Mesendoderm (in vitro differentiated cells): ENCODE measurements around the gene TMEM72.

Experiments
- DNase-seq: peaks from one replicate; pipeline ENCODE4 v3.0.0; 2013
- H2AK5ac ChIP-seq: 2 replicates; pipeline ENCODE4 v1.6.1; 2013; ENCODE audit warnings: low read length, inconsistent platforms
- H2BK120ac ChIP-seq: 2 replicates; pipeline ENCODE4 v1.6.1; 2013; ENCODE audit warnings: low read depth, mild to moderate bottlenecking, low read length, moderate library complexity, mixed read lengths
- H2BK15ac ChIP-seq: replicated peaks from 2 replicates; pipeline ENCODE4 v1.6.1; 2013; ENCODE audit warnings: low read depth, mild to moderate bottlenecking, moderate library complexity
- H2BK5ac ChIP-seq: 2 replicates; pipeline ENCODE4 v1.6.1; 2013; ENCODE audit warnings: low read length, inconsistent platforms
- H3K18ac ChIP-seq: 2 replicates; pipeline ENCODE4 v1.6.1; 2013; ENCODE audit warnings: mild to moderate bottlenecking, low read length, mixed read lengths
- H3K23ac ChIP-seq: one replicate; pipeline ENCODE4 v1.6.1; 2013; ENCODE audit warnings: low read length
- H3K27ac ChIP-seq: 2 replicates; pipeline ENCODE4 v1.5.1; 2013; ENCODE audit warnings: low read depth, mild to moderate bottlenecking, inconsistent platforms, low read length, moderate library complexity
- H3K27me3 ChIP-seq: 2 replicates; pipeline ENCODE4 v1.6.1; 2013; ENCODE audit warnings: low read length, control low read depth, mild to moderate bottlenecking, inconsistent platforms; ENCODE audit not compliant: insufficient read depth, poor library complexity
- H3K36me3 ChIP-seq: 2 replicates; pipeline ENCODE4 v1.6.1; 2013; ENCODE audit warnings: low read length, inconsistent platforms; ENCODE audit not compliant: control insufficient read depth, insufficient read depth
- H3K4ac ChIP-seq: one replicate; pipeline ENCODE4 v1.6.1; 2013; ENCODE audit warnings: low read depth, mild to moderate bottlenecking, low read length, moderate library complexity
- H3K4me1 ChIP-seq: 2 replicates; pipeline ENCODE4 v1.6.1; 2013; ENCODE audit warnings: low read depth, low read length, inconsistent platforms; ENCODE audit not compliant: control insufficient read depth
- H3K4me2 ChIP-seq: 2 replicates; pipeline ENCODE4 v1.6.1; 2013; ENCODE audit warnings: low read length
- H3K4me3 ChIP-seq: 2 replicates; pipeline ENCODE4 v1.5.1; 2013; ENCODE audit warnings: mild to moderate bottlenecking, low read length
- H3K56ac ChIP-seq: one replicate; pipeline ENCODE4 v1.6.1; 2013; ENCODE audit warnings: low read length
- H3K79me1 ChIP-seq: 2 replicates; pipeline ENCODE4 v1.6.1; 2013; ENCODE audit warnings: low read length, inconsistent platforms
- H3K79me2 ChIP-seq: 2 replicates; pipeline ENCODE4 v1.6.1; 2013; ENCODE audit warnings: mild to moderate bottlenecking, low read length; ENCODE audit not compliant: control insufficient read depth, insufficient read depth
- H3K9ac ChIP-seq: 2 replicates; pipeline ENCODE4 v1.6.1; 2013; ENCODE audit warnings: low read length, inconsistent platforms
- H4K5ac ChIP-seq: one replicate; pipeline ENCODE4 v1.6.1; 2013; ENCODE audit warnings: low read length
- H4K8ac ChIP-seq: one replicate; pipeline ENCODE4 v1.6.1; 2013; ENCODE audit warnings: low read depth, mild to moderate bottlenecking, control low read depth, low read length, moderate library complexity
- WGBS: extraction: QIAGEN DNeasy Blood & Tissue Kit; methylation state at CpG from one replicate; pipeline ENCODE4 v1.1.7; 2013; ENCODE audit warnings: low lambda C conversion rate, missing lambda C conversion rate; ENCODE audit not compliant: insufficient coverage; ENCODE audit errors: extremely low coverage; 5-methylcytosine and 5-hydroxymethylcytosine counted together

The TMEM72 gene

GRCh38 chr10:44897049-44897448 is 14.1 kb upstream of the TMEM72 start:
- Histone ChIP-seq H2BK5ac (no peak overlapping the region), H3K4me3 (no peak overlapping the region), H3K23ac (no peak overlapping the region), H3K4ac (no peak overlapping the region), H3K4me1 (no peaks in the 10 kb centered on the region), H3K4me2 (no peak overlapping the region), H2BK120ac (no peak overlapping the region), H2BK15ac (no peak overlapping the region), H4K5ac (no peak overlapping the region), H3K18ac (no peak overlapping the region), H4K8ac (no peak overlapping the region), H3K27ac (no peak overlapping the region), H3K27me3 (no peaks in the 10 kb centered on the region), H2AK5ac (no peak overlapping the region), H3K79me1 (no peaks in the 10 kb centered on the region), H3K36me3 (no peaks in the 10 kb centered on the region), H3K56ac (no peak overlapping the region), H3K9ac (no peak overlapping the region), H3K79me2 (no peaks in the 10 kb centered on the region)
- no CpG with 5 or more reads among the region's 7 CpGs for WGBS
- no peak for DNase-seq

DNA sequence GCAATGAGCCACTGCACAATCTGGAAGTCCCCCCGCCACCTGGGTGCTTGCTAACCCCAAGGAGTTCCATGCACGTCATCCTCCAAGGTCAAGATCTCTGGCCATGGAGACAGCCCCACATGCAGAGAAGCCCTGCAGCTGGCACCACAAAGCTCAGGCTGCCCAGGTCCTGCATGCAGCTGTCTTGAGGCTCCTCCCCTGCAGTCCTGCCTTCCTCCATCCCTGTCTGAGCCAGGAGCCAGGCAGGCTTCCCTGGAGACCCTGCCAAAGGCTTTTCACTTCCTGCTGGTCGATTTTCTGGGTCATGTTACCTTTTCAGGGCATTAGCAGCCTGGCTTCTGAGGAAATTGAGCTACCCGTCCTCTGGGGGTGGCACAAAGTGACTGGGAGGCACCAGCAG is 12.5 kb upstream of the TMEM72 start:
- no CpG with 5 or more reads among the region's 4 CpGs for WGBS
- Histone ChIP-seq H3K4ac (no peak overlapping the region), H2BK5ac (no peak overlapping the region), H2BK120ac (no peak overlapping the region), H3K9ac (no peak overlapping the region), H3K18ac (no peak overlapping the region), H3K79me1 (no peaks in the 10 kb centered on the region), H4K8ac (no peak overlapping the region), H3K4me2 (no peak overlapping the region), H3K27ac (no peak overlapping the region), H3K36me3 (no peaks in the 10 kb centered on the region), H2AK5ac (no peak overlapping the region), H3K23ac (no peak overlapping the region), H3K4me3 (no peak overlapping the region), H4K5ac (no peak overlapping the region), H3K4me1 (no peaks in the 10 kb centered on the region), H3K79me2 (no peaks in the 10 kb centered on the region), H3K27me3 (no peaks in the 10 kb centered on the region), H3K56ac (no peak overlapping the region), H2BK15ac (no peak overlapping the region)
- no peak for DNase-seq

DNA sequence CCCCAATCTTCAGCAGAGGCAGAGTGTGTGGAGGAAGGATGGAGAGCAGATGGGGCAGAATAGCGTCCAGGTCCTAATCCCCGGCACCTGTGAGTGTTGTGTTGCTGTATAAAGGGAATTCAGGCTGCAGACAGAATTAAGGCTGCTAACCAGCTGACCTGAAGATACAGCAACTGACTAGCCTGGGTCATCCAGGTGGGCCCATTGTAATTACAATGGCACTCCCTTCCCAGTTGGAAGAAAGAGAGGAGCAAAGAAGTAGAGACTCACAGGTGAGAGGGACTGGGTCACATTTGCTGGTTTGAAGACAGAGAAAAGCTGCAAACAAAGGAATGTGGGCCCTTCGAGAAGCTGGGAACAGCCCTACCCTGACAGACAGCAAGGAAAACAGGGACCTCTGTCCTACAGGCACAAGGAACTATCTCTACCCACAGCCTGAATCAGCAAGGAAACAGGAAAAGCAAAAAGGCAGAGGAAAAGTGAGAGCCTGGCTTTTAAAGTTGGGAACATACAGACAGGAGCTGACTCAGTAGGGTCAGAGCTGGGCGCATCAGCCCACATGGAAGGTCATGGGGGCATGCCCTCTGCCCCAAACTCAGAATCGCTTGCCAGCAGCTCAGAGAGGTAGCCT is 11.6 kb upstream of the TMEM72 start:
- no peak overlapping the region for H2BK15ac ChIP-seq
- no peak overlapping the region for H4K8ac ChIP-seq
- no peak overlapping the region for H3K9ac ChIP-seq
- H3K4ac ChIP-seq = no peak overlapping the region
- H3K18ac ChIP-seq = no peak overlapping the region
- H3K27ac ChIP-seq = no peak overlapping the region
- no peak overlapping the region for H2BK5ac ChIP-seq
- no peak for DNase-seq
- no peak overlapping the region for H2BK120ac ChIP-seq
- H4K5ac ChIP-seq = no peak overlapping the region
- H3K23ac ChIP-seq = no peak overlapping the region
- H3K4me2 ChIP-seq = no peak overlapping the region
- no CpG with 5 or more reads among the region's 5 CpGs for WGBS
- no peaks in the 10 kb centered on the region for H3K27me3 ChIP-seq
- H3K79me2 ChIP-seq = no peaks in the 10 kb centered on the region
- H3K4me3 ChIP-seq = no peak overlapping the region
- no peaks in the 10 kb centered on the region for H3K4me1 ChIP-seq
- H3K36me3 ChIP-seq = no peaks in the 10 kb centered on the region
- H2AK5ac ChIP-seq = no peak overlapping the region
- no peak overlapping the region for H3K56ac ChIP-seq
- H3K79me1 ChIP-seq = no peaks in the 10 kb centered on the region

DNA sequence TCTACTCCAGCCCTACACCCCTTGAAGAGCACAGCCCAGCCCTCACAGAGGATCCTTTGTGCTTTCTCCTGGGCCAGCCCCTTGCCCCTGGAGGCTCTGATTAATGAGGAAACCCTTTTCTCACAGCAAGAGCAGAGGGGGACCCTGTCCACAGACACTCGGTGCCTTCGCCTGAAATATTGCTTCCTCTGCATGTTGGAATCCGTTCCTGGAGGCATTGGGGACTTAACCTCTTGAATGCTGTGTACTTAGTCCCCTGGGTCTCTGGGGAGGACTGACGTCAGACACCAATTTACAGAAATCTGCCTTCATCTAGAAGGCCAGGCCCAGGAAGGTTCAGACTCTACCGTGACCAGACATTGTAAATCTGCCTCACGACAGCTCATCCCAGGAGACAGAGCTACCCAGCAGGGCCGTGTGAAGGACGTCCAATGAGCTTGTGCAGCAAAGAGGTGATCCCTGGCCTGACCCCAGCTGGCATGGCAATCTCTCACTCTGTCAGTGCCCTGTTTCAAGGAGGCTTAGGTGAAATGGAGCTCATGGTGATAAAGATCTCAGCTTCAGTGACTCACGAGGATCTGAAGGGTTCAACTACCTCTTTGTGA is 8.1 kb upstream of the TMEM72 start:
- Histone ChIP-seq H4K5ac (no peak overlapping the region), H2AK5ac (no peak overlapping the region), H3K18ac (no peak overlapping the region), H2BK120ac (no peak overlapping the region), H3K23ac (no peak overlapping the region), H3K4me2 (no peak overlapping the region), H3K9ac (no peak overlapping the region), H2BK15ac (no peak overlapping the region), H2BK5ac (no peak overlapping the region), H3K56ac (no peak overlapping the region), H3K4me3 (no peak overlapping the region), H3K79me1 (no peaks in the 10 kb centered on the region), H4K8ac (no peak overlapping the region), H3K36me3 (no peaks in the 10 kb centered on the region), H3K27ac (no peak overlapping the region), H3K79me2 (no peaks in the 10 kb centered on the region), H3K4ac (no peak overlapping the region), H3K27me3 (no peaks in the 10 kb centered on the region), H3K4me1 (no peaks in the 10 kb centered on the region)
- no CpG with 5 or more reads among the region's 9 CpGs for WGBS
- no peak for DNase-seq

- no peak overlapping the region for H3K18ac ChIP-seq
- no CpG with 5 or more reads among the region's 4 CpGs for WGBS
- H3K27ac ChIP-seq = no peak overlapping the region
- no peak overlapping the region for H3K4me3 ChIP-seq
- no peak overlapping the region for H2AK5ac ChIP-seq
- H3K23ac ChIP-seq = no peak overlapping the region
- DNase-seq = no peak
- no peak overlapping the region for H3K4ac ChIP-seq
- no peak overlapping the region for H4K8ac ChIP-seq
- no peaks in the 10 kb centered on the region for H3K79me1 ChIP-seq
- no peak overlapping the region for H3K4me2 ChIP-seq
- H2BK5ac ChIP-seq = no peak overlapping the region
- no peak overlapping the region for H2BK120ac ChIP-seq
- no peak overlapping the region for H2BK15ac ChIP-seq
- H3K36me3 ChIP-seq = no peaks in the 10 kb centered on the region
- H4K5ac ChIP-seq = no peak overlapping the region
- peaks cover 3% of the 10 kb centered on the region for H3K4me1 ChIP-seq
- H3K56ac ChIP-seq = no peak overlapping the region
- no peaks in the 10 kb centered on the region for H3K27me3 ChIP-seq
- no peaks in the 10 kb centered on the region for H3K79me2 ChIP-seq
- no peak overlapping the region for H3K9ac ChIP-seq
These were observed 4.7 kb upstream of the TMEM72 start for GRCh38 chr10:44906486-44906885.

GRCh38 chr10:44907556-44907955 is 3.6 kb upstream of the TMEM72 start:
- Histone ChIP-seq H3K27me3 (no peaks in the 10 kb centered on the region), H3K56ac (no peak overlapping the region), H3K79me2 (no peaks in the 10 kb centered on the region), H3K36me3 (no peaks in the 10 kb centered on the region), H3K27ac (no peak overlapping the region), H2BK5ac (no peak overlapping the region), H3K4me3 (no peak overlapping the region), H3K23ac (no peak overlapping the region), H2BK120ac (no peak overlapping the region), H3K4me2 (no peak overlapping the region), H3K4ac (no peak overlapping the region), H2AK5ac (no peak overlapping the region), H3K4me1 (peaks cover 3% of the 10 kb centered on the region), H4K5ac (no peak overlapping the region), H2BK15ac (no peak overlapping the region), H3K9ac (no peak overlapping the region), H4K8ac (no peak overlapping the region), H3K79me1 (no peaks in the 10 kb centered on the region), H3K18ac (peak overlapping the region; percentile 32)
- no CpG with 5 or more reads among the region's 7 CpGs for WGBS
- DNase-seq = no peak
